HepG2 (cell line): Measurements from ENCODE around the gene RFTN1.

ENCODE experiments used
- EP300 ChIP-seq, 3 experiments: sonication (generic) in 1 of 3; formaldehyde crosslinking in 1 of 3; IDR thresholded peaks; 2 replicates each; pipeline versions ENCODE4 v1.5.1 to v1.6.1; 2011 to 2020; ENCODE audit warnings: low read depth in 2 of 3, low read length in 2 of 3, borderline replicate concordance in 1 of 3, improper control_type of control experiment in 1 of 3, mild to moderate bottlenecking in 1 of 3, missing genetic modification reagents in 1 of 3, moderate library complexity in 1 of 3
- NR3C1 ChIP-seq: sonication (generic); formaldehyde crosslinking; IDR thresholded peaks from 2 replicates; pipeline ENCODE4 v1.4.0; 2020; ENCODE audit warnings: missing genetic modification reagents

DNA sequence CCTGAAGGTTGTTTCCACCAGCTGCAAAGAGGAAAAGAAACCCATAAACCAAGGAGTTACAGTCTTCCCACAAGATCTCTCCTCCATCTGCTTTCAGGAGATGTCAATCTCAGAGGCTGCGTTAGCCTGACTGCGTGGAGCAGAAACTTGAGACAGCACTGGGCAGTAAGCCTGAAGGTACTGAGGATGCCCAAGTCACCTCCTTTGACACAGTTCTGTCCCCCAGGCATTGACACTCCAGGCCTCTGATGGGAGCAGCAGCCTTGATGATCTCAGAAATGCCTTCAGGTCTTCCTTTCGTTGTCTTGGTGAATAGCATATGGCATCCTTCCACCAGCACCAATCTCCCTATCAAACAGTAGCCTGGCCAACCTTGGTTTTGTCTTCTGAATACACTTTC, 159.2 kb downstream of the RFTN1 start:
- TF ChIP-seq EP300 (IDR thresholded peaks at IDR 0.05; ENCODE audit: low read depth in 2 of 2, low read length in 2 of 2) = no peak
- TF ChIP-seq EP300 (CRISPR knock-in tag; IDR thresholded peaks at IDR 0.05; ENCODE audit: borderline replicate concordance) = no peak
- no peak for TF ChIP-seq NR3C1 (CRISPR knock-in tag)
